GM10847 (cell line): ENCODE data around the gene SYNGR4.

ENCODE experiments used
- POLR2A ChIP-seq: IDR thresholded peaks from 2 replicates; pipeline ENCODE4 v1.6.1; 2011; ENCODE audit not compliant: insufficient read length; ENCODE audit errors: extremely low read depth

Gene SYNGR4

GRCh38 chr19:48397263-48398101, 33.3 kb downstream of the SYNGR4 start:
- TF ChIP-seq POLR2A: no peak

DNA sequence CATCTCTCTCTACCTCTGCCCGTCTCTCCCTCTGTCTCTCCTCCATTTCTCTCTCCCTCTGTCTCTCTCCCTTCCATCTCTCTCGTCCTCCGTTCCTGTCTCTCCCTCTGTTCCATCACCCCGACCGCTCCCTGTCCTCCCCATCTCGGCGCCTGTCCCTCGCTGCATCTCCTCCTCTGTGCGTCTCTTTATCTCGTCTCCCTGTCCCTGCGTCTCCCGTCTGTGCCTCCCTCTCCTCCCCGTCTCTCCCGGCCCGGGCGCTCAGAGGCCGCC, 33.9 kb downstream of the SYNGR4 start:
- no peak for TF ChIP-seq POLR2A

GRCh38 chr19:48398375-48399235, 34.4 kb downstream of the SYNGR4 start:
- TF ChIP-seq POLR2A: peak; percentile 43

GRCh38 chr19:48400018-48400742, 36.0 kb downstream of the SYNGR4 start:
- TF ChIP-seq POLR2A: no peak

DNA sequence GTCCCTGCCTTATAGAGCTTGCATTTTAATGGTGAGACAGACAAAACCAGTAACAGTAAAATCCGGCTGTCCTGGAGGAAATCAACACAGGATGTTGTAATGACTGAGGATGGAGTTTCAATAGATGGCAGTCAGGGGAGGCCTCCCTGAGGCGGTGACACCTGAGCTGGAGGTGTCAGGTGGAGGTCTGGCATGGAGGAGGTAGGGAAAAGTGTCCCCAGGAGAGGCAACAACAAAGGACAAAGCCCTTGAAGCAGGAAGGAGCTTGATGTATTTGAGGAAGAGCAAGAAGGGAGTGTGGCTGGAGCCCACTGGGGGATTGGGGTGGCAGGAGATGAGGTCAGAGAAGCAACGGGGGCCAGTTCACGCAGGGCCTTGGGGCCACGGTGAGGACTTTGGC, 37.1 kb downstream of the SYNGR4 start:
- no peak for TF ChIP-seq POLR2A

GRCh38 chr19:48403606-48404005, 39.4 kb downstream of the SYNGR4 start:
- TF ChIP-seq POLR2A: no peak

GRCh38 chr19:48405010-48405659, 41.0 kb downstream of the SYNGR4 start:
- TF ChIP-seq POLR2A: no peak

GRCh38 chr19:48405850-48406249, 41.7 kb downstream of the SYNGR4 start:
- TF ChIP-seq POLR2A: no peak

DNA sequence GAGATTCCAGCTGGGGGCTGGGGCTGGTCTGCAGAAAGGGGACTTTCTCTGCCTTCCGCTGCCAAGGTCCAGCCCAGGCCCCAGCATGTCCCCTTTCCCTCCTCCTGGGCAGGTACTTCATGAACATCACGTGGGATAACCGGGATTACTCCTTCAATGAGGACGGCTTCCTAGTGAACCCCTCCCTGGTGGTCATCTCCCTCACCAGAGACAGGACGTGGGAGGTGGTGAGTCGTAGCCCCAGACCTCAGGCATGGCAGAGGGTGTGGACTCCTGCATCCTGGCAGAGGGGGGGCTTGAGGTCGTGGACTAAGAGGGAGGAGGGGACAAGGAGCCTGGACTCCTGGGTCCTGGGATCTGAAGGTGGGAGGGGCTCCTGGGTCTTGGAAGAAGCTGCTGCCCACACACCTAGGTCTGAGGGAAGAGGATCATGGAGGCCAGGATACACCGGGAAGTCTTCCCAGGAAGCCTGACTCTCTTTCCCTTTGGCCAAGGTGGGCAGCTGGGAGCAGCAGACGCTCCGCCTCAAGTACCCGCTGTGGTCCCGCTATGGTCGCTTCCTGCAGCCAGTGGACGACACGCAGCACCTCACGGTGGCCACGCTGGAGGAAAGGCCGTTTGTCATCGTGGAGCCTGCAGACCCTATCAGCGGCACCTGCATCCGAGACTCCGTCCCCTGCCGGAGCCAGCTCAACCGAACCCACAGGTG, 49.9 kb downstream of the SYNGR4 start:
- no peak for TF ChIP-seq POLR2A

DNA sequence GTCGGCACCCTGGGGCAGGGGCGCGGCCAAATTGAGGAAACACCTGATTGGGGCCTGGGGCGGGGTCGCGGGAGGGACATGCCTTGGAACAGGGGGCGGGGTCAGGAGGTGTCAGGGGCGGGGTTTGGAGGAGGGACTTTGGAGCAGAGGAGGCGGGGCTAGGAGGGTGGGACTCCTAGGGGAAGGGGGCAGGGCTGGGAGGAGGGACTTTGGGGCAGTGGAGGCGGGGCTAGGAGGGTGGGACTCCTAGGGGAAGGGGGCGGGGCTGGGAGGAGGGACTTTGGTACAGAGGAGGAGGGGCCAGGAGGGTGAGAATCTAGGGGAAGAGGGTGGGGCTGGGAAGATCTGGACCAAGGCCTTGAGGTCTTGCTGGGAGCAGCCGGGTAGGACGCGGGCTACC, 51.2 kb downstream of the SYNGR4 start:
- no peak for TF ChIP-seq POLR2A

- TF ChIP-seq POLR2A: no peak
Measured at GRCh38 chr19:48415806-48416221, 51.6 kb downstream of the SYNGR4 start.

DNA sequence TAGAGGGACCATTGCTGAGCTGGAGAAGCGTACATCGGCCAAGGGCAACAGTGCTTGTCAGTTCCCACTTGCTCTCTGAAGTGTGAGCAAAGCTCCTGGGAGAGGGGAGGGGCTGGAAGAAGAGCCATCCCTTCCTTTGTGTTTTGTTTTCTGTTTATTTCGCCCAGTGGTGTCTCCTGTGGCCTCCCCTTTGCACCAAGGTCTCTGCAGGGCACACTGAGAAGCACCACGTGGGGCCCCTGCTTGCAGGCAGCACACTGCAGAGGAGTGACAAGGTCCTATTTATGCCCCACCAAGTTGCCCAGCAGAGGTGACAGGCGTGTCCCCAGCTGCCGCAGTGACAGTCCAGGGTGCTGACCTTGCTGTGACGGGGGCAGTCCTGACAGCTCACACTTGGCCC, 53.3 kb downstream of the SYNGR4 start:
- TF ChIP-seq POLR2A: no peak

DNA sequence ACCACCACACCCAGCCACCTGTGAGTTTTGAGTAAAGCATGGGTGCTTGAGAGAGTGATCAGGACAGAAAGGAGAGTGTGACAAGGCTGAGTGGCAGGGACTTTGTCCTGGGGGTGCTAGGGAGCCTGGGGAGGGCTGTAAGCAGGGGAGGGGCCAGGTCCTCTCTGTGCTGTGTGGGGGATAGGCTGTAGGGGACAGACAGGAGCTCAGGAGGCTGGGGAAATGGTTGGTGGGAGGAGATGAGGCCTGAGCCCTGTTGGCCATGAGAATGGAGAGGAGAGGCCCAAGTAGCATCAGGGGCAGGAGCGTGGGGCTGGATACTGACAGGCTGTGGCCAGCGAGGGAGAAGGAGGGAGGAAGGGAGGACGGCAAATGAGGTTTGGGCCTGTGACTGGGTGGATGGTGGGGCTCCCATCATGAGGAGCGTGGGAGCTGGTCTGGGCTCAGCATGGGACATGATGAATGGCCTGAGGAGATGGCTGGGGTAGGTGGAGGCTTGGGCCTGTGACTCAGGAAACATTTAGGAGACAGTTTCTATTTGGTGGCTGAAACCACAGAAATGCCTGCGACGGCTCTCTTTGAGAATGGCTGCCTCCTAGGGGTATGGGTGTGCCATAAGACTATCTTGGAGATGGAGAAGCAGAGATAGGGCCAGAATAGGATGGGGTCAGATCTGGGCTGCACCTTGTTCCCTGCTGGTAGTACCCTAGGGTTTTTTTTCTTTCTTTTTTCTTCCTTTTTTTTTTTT, 54.3 kb downstream of the SYNGR4 start:
- TF ChIP-seq POLR2A: no peak
